ENCODE results near the gene ITGB2. TPM values are rescaled to one million over a fixed set of nuclear protein-coding genes. Genes with fewer than 3 reads are reported as not detected.

The ITGB2 gene
- polyA plus RNA-seq, 1 of the 3 experiments (the other 2 are of a cell fraction) = 0.77 TPM

GRCh38 chr21:44934797-44935532 lies 14.3 kb upstream of the ITGB2 start (continued):
- no peak for TF ChIP-seq REST (IDR thresholded peaks at IDR 0.05; ENCODE audit: low read depth, low read length)

- Histone ChIP-seq H3K27ac (ENCODE audit: low read depth in 2 of 2, low read length in 1 of 2) (no peak overlapping the region), H3K4me3 (ENCODE audit: low read depth in 2 of 2, low read length in 1 of 2) (no peak overlapping the region), H3K36me3 (replicated peaks in 1 of 2; ENCODE audit: control insufficient read depth in 1 of 2, insufficient read depth in 2 of 2, low read length in 1 of 2) (no peaks in the 10 kb centered on the region), H3K79me2 (ENCODE audit: insufficient read depth) (peaks cover 5% of the 10 kb centered on the region; the same call in 1 of the 2 replicates), H2AFZ (ENCODE audit: low read depth) (no peak overlapping the region), H3K9me3 (no peaks in the 10 kb centered on the region), H3K9me2 (no peaks in the 10 kb centered on the region), H3K4me2 (no peak overlapping the region), H3K9ac (no peak overlapping the region), H4K20me1 (ENCODE audit: insufficient read depth) (peaks cover 7% of the 10 kb centered on the region; the same call in 1 of the 2 replicates), H3F3A (replicated peaks; ENCODE audit: insufficient read depth) (peaks cover 5% of the 10 kb centered on the region), H3K4me1 (ENCODE audit: control insufficient read depth in 1 of 2, insufficient read depth in 2 of 2, low read depth in 1 of 2, low read length in 1 of 2) (peaks cover 7 to 14% of the 10 kb centered on the region in 2 experiments; a peak in 2 of 4 replicates), H3K27me3 (ENCODE audit: insufficient read depth) (peaks cover 15% of the 10 kb centered on the region)
- CTCF ChIA-PET = interaction anchor here (1.6 to 4.9 kb wide), 4 partner anchors 14 to 203 kb away, joined by 4 to 30 read pairs (median 8); no protein-coding TSS in a partner anchor
- POLR2A ChIA-PET = no interaction called here
- 89% methylated on average over 3 of the region's 6 CpGs for WGBS (ENCODE audit: low lambda C conversion rate)
- no peak for DNase-seq
- TF ChIP-seq FOXJ3 (CRISPR knock-in tag; IDR thresholded peaks at IDR 0.05) (no peak), REST (IDR thresholded peaks at IDR 0.05; ENCODE audit: low read depth, low read length) (no peak), FOSL2 (IDR thresholded peaks at IDR 0.05; ENCODE audit: borderline replicate concordance, low read depth) (no peak), CTCF (IDR thresholded peaks at IDR 0.05) (no peak), ZBTB33 (IDR thresholded peaks at IDR 0.05; ENCODE audit: borderline replicate concordance, low read depth) (no peak), ELF1 (IDR thresholded peaks at IDR 0.05) (no peak), MAX (IDR thresholded peaks at IDR 0.05; ENCODE audit: low read depth) (no peak), RFX5 (IDR thresholded peaks at IDR 0.05; ENCODE audit: low read length) (no peak), RCOR1 (IDR thresholded peaks at IDR 0.05; ENCODE audit: low read length) (no peak), CHD2 (IDR thresholded peaks at IDR 0.05; ENCODE audit: low read length, partially characterized antibody) (no peak), USF1 (IDR thresholded peaks at IDR 0.05; ENCODE audit: borderline replicate concordance, low read depth) (no peak), EZH2phosphoT487 (IDR thresholded peaks at IDR 0.05; ENCODE audit: borderline replicate concordance, low read depth) (no peak), TEAD4 (IDR thresholded peaks at IDR 0.05; ENCODE audit: borderline replicate concordance, insufficient read depth) (no peak), NRF1 (IDR thresholded peaks at IDR 0.05; ENCODE audit: low read depth, low read length) (no peak)
- TF ChIP-seq, protein P1, sequence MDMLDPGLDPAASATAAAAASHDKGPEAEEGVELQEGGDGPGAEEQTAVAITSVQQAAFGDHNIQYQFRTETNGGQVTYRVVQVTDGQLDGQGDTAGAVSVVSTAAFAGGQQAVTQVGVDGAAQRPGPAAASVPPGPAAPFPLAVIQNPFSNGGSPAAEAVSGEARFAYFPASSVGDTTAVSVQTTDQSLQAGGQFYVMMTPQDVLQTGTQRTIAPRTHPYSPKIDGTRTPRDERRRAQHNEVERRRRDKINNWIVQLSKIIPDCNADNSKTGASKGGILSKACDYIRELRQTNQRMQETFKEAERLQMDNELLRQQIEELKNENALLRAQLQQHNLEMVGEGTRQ (IDR thresholded peaks at IDR 0.05; ENCODE audit: borderline replicate concordance, low read depth, low read length) = no peak
These were observed 13.6 kb upstream of the ITGB2 start for GRCh38 chr21:44934276-44934675.
